HG02840 (cell line): Measurements from ENCODE around the gene NAXE.
"Not testable (repeated sequence)": the region's sequence is repeated elsewhere in the genome, so short reads cannot be mapped to it uniquely, and the experiment has no call there.

Experiments
- ATAC-seq: cut with Tn5 transposase; IDR thresholded peaks from one replicate; pipeline ENCODE4 v1.9.1; 2021; ENCODE audit warnings: mild to moderate bottlenecking, moderate library complexity, moderate number of reproducible peaks; ENCODE audit not compliant: unreplicated experiment, low FRiP score

Gene NAXE

GRCh38 chr1:156618853-156619581, 27.4 kb downstream of the NAXE start, which contains the start of gene HAPLN2:
TSS of gene HAPLN2 (plus strand) at chr1:156619415. CDS start at chr1:156623491, 4,076 bp downstream.
- no peak for ATAC-seq

- ATAC-seq, result no peak
These were observed 28.0 kb downstream of the NAXE start for GRCh38 chr1:156619582-156619955.

- no peak for ATAC-seq
These were observed 31.2 kb downstream of the NAXE start for GRCh38 chr1:156622581-156623297.

GRCh38 chr1:156623946-156624813, 32.6 kb downstream of the NAXE start:
- ATAC-seq, result no peak

GRCh38 chr1:156624814-156625435, 33.3 kb downstream of the NAXE start:
- no peak for ATAC-seq

- ATAC-seq, result no peak
These were observed 34.0 kb downstream of the NAXE start for GRCh38 chr1:156625436-156626078.

GRCh38 chr1:156626079-156626438, 34.5 kb downstream of the NAXE start:
- ATAC-seq, result no peak

- ATAC-seq, result no peak
These were observed 35.8 kb downstream of the NAXE start for GRCh38 chr1:156627313-156627880.

GRCh38 chr1:156629823-156630449, 38.4 kb downstream of the NAXE start:
- no peak for ATAC-seq

- ATAC-seq, result not testable (repeated sequence)
These were observed 39.6 kb downstream of the NAXE start for GRCh38 chr1:156631152-156631551.

- ATAC-seq, result no peak
These were observed 40.8 kb downstream of the NAXE start for GRCh38 chr1:156632355-156632754.

GRCh38 chr1:156638189-156638985, 46.8 kb downstream of the NAXE start:
- ATAC-seq, result no peak

- ATAC-seq, result no peak
These were observed 48.1 kb downstream of the NAXE start for GRCh38 chr1:156639601-156640101.

- no peak for ATAC-seq
These were observed 49.5 kb downstream of the NAXE start for GRCh38 chr1:156640842-156641706.

GRCh38 chr1:156641761-156642264, 50.2 kb downstream of the NAXE start, which contains the start of gene BCAN:
TSS of gene BCAN (plus strand) at chr1:156642117. CDS start at chr1:156646055, 3,938 bp downstream.
- ATAC-seq, result no peak

GRCh38 chr1:156642265-156643048, 50.9 kb downstream of the NAXE start:
- ATAC-seq, result no peak
